Naive thymus-derived CD4-positive, alpha-beta T cell (primary cell): ENCODE results near the gene LOXL3. TPM values are rescaled to one million over a fixed set of nuclear protein-coding genes. Genes with fewer than 3 reads are reported as not detected.

Experiments
- ATAC-seq: fragments of 150-1000 bp; cut with Tn5 transposase; 2 replicates; pipeline ENCODE4 v1.10.0; 2021; ENCODE audit warnings: mild to moderate bottlenecking, moderate library complexity
- CTCF ChIA-PET: fragments of 350-600 bp; sonication (Branson Sonifier 250); formaldehyde crosslinking; loops from one replicate; lab custom pipeline; 2021; ENCODE audit warnings: antibody characterized with exemption; lab: Charles Lee
- POLR2A ChIA-PET: fragments of 350-600 bp; sonication (Branson Sonifier 250); formaldehyde crosslinking; loops from one replicate; lab custom pipeline; 2021; ENCODE audit warnings: antibody characterized with exemption, inconsistent platforms; lab: Charles Lee
- DNase-seq, 9 donors: peaks; one replicate each; pipeline versions ENCODE4 v3.0.0 to v3.0.0-alpha.2; 2020 to 2022; ENCODE audit warnings: mixed read lengths in 1 of 9
- H3K27ac ChIP-seq: one replicate; pipeline ENCODE4 v1.7.0; 2013; ENCODE audit warnings: mild to moderate bottlenecking, low read depth, low read length, moderate library complexity
- H3K27me3 ChIP-seq, 2 donors: one replicate each; pipeline ENCODE4 v1.7.0; 2013; ENCODE audit warnings: low read length in 2 of 2, mild to moderate bottlenecking in 2 of 2, moderate library complexity in 2 of 2; ENCODE audit not compliant: control insufficient read depth in 2 of 2, insufficient read depth in 2 of 2
- H3K36me3 ChIP-seq, 3 experiments: 1 replicate in 2 of 3; 2 replicates in 1 of 3; pipeline ENCODE4 v1.7.0; 2013; ENCODE audit warnings: low read length in 3 of 3, mild to moderate bottlenecking in 3 of 3, moderate library complexity in 1 of 3; ENCODE audit not compliant: insufficient read depth in 3 of 3, control insufficient read depth in 2 of 3
- H3K4me1 ChIP-seq, 2 donors: one replicate each; pipeline ENCODE4 v1.7.0; 2013; ENCODE audit warnings: low read length in 2 of 2, mild to moderate bottlenecking in 2 of 2, moderate library complexity in 1 of 2; ENCODE audit not compliant: control insufficient read depth in 2 of 2, insufficient read depth in 2 of 2
- H3K4me3 ChIP-seq: 2 replicates; pipeline ENCODE4 v1.7.0; 2013; ENCODE audit warnings: mild to moderate bottlenecking, low read length
- H3K9me3 ChIP-seq, 3 experiments: 1 replicate in 2 of 3; 2 replicates in 1 of 3; pipeline ENCODE4 v1.7.0; 2013; ENCODE audit warnings: low read length in 3 of 3; ENCODE audit not compliant: control insufficient read depth in 2 of 3
- H3K27ac Mint-ChIP-seq, 9 donors: one replicate each; pipeline ENCODE4 v1.8.0; 2020 to 2022; ENCODE audit warnings: mixed read lengths in 9 of 9, mild to moderate bottlenecking in 8 of 9, moderate library complexity in 5 of 9, inconsistent platforms in 2 of 9
- H3K27me3 Mint-ChIP-seq, 5 donors: one replicate each; pipeline ENCODE4 v1.8.0; 2021 to 2022; ENCODE audit warnings: mixed read lengths in 5 of 5, mild to moderate bottlenecking in 1 of 5
- H3K36me3 Mint-ChIP-seq, 5 donors: one replicate each; pipeline ENCODE4 v1.8.0; 2020 to 2022; ENCODE audit warnings: mixed read lengths in 5 of 5, mild to moderate bottlenecking in 3 of 5, inconsistent platforms in 1 of 5
- H3K4me1 Mint-ChIP-seq, 7 donors: one replicate each; pipeline ENCODE4 v1.8.0; 2020 to 2022; ENCODE audit warnings: mixed read lengths in 7 of 7, mild to moderate bottlenecking in 3 of 7, inconsistent platforms in 1 of 7
- H3K4me3 Mint-ChIP-seq, 10 donors: one replicate each; pipeline ENCODE4 v1.8.0; 2020 to 2022; ENCODE audit warnings: mild to moderate bottlenecking in 10 of 10, mixed read lengths in 10 of 10, moderate library complexity in 6 of 10, inconsistent platforms in 2 of 10
- H3K9me3 Mint-ChIP-seq, 11 donors: one replicate each; pipeline ENCODE4 v1.8.0; 2020 to 2022; ENCODE audit warnings: mixed read lengths in 11 of 11, mild to moderate bottlenecking in 4 of 11, inconsistent platforms in 1 of 11, moderate library complexity in 1 of 11
- intact Hi-C, 2 donors: fragments of 100-400 bp; cut with micrococcal nuclease; formaldehyde crosslinking; loops; one replicate each; pipeline ENCODE4 v1.15.1; 2023
- polyA plus RNA-seq, 2 donors: library from polyadenylated mRNA; unstranded; fragments of 300-500 nt; fragmentation: Illumina TruSeq; gene quantifications; one replicate each; pipeline ENCODE4 v1.2.3, GENCODE V29; 2021
- total RNA-seq, 6 experiments: library from RNA in 5 of 6; stranded (reverse) in 5 of 6; gene quantifications; 1 replicate in 5 of 6; 2 replicates in 1 of 6; pipeline ENCODE4 v1.2.3 and lab custom pipeline; 2021 to 2026

Gene LOXL3
- total and polyA plus RNA-seq, 7 experiments from 2014 or later: 0.17 to 6.9 (median 0.66) TPM; not detected in 1

GRCh38 chr2:74498500-74499266 lies 55.1 kb downstream of the LOXL3 start:
- POLR2A ChIA-PET: interaction anchor here (1.1 to 1.4 kb wide), 2 partner anchors 9 to 40 kb away, joined by 3 to 4 read pairs; partner anchors contain the start of genes PCGF1 and WBP1
- DNase-seq (peak in 2 of 9 donors; percentile 29 to 37), ATAC-seq (peak; percentile 52)
- Histone ChIP-seq H3K27me3 (peaks cover 4 to 33% of the 10 kb centered on the region in 2 donors), H3K4me1 (peaks cover 13 to 35% of the 10 kb centered on the region in 2 donors), H3K9me3 (no peaks in the 10 kb centered on the region), H3K4me3 (peak overlapping the region; percentile 61), H3K27ac (no peak overlapping the region), H3K36me3 (peaks cover 0 to 8% (median 0%) of the 10 kb centered on the region in 3 experiments)
- H3K27ac Mint-ChIP-seq: peak overlapping the region in 4 of 9 donors; percentile 3 to 85 (median 33)
- no peaks in the 10 kb centered on the region for H3K9me3 Mint-ChIP-seq
- CTCF ChIA-PET: no interaction called here
- intact Hi-C loops: loop anchor here in 1 of 2 donors (1.0 to 2.0 kb wide), 3 partner anchors 9 to 31 kb away; partner anchors contain the start of genes AUP1, HTRA2, PCGF1 and TLX2
- H3K4me1 Mint-ChIP-seq: peaks cover 20 to 45% (median 37%) of the 10 kb centered on the region in 7 donors
- H3K36me3 Mint-ChIP-seq: peaks cover 2 to 12% (median 8%) of the 10 kb centered on the region in 5 donors
- H3K4me3 Mint-ChIP-seq: peak overlapping the region; percentile 63 to 97 (median 86)
- peaks cover 39 to 58% (median 47%) of the 10 kb centered on the region in 5 donors for H3K27me3 Mint-ChIP-seq

- H3K27me3 ChIP-seq: peaks cover 4 to 33% of the 10 kb centered on the region in 2 donors
- peak overlapping the region; percentile 61 for H3K4me3 ChIP-seq
- H3K27me3 Mint-ChIP-seq: peaks cover 39 to 53% (median 42%) of the 10 kb centered on the region in 5 donors
- CTCF ChIA-PET: no interaction called here
- peaks cover 19 to 38% (median 30%) of the 10 kb centered on the region in 7 donors for H3K4me1 Mint-ChIP-seq
- intact Hi-C loops: loop anchor here in 1 of 2 donors (1.0 to 2.0 kb wide), 3 partner anchors 9 to 31 kb away; partner anchors contain the start of genes AUP1, HTRA2, PCGF1 and TLX2
- H3K9me3 ChIP-seq: no peaks in the 10 kb centered on the region
- peaks cover 4 to 20% (median 11%) of the 10 kb centered on the region in 5 donors for H3K36me3 Mint-ChIP-seq
- H3K4me1 ChIP-seq: peaks cover 8 to 29% of the 10 kb centered on the region in 2 donors
- peaks cover 0 to 16% (median 0%) of the 10 kb centered on the region in 3 experiments for H3K36me3 ChIP-seq
- DNase-seq (peak in 1 of 9 donors; percentile 40), ATAC-seq (peak; percentile 41)
- peak overlapping the region; percentile 63 to 97 (median 86) for H3K4me3 Mint-ChIP-seq
- peak overlapping the region in 5 of 9 donors; percentile 3 to 85 (median 40) for H3K27ac Mint-ChIP-seq
- H3K9me3 Mint-ChIP-seq: no peaks in the 10 kb centered on the region
- POLR2A ChIA-PET: interaction anchor here (0.6 to 1.2 kb wide), 3 partner anchors 9 to 155 kb away, joined by 3 to 4 read pairs (median 3); partner anchors contain the start of genes PCGF1 and WBP1
- no peak overlapping the region for H3K27ac ChIP-seq
These were observed 55.8 kb downstream of the LOXL3 start for GRCh38 chr2:74497777-74498499.

GRCh38 chr2:74496997-74497776 lies 56.6 kb downstream of the LOXL3 start:
- peaks cover 0 to 26% of the 10 kb centered on the region in 2 donors for H3K27me3 ChIP-seq
- H3K27me3 Mint-ChIP-seq: peaks cover 33 to 46% (median 35%) of the 10 kb centered on the region in 5 donors
- no peak overlapping the region for H3K27ac ChIP-seq

GRCh38 chr2:74495440-74495839 lies 58.3 kb downstream of the LOXL3 start:
- Histone ChIP-seq H3K9me3 (no peaks in the 10 kb centered on the region), H3K27me3 (peaks cover 0 to 22% of the 10 kb centered on the region in 2 donors), H3K36me3 (peaks cover 4 to 41% (median 5%) of the 10 kb centered on the region in 3 experiments), H3K4me3 (no peak overlapping the region), H3K4me1 (peaks cover 8 to 21% of the 10 kb centered on the region in 2 donors), H3K27ac (no peak overlapping the region)
- H3K9me3 Mint-ChIP-seq: no peaks in the 10 kb centered on the region
- POLR2A ChIA-PET: no interaction called here
- H3K27ac Mint-ChIP-seq: peak overlapping the region in 1 of 9 donors; percentile 55
- ATAC-seq (no peak), DNase-seq (no peak)
- intact Hi-C loops: no loop called here
- H3K36me3 Mint-ChIP-seq: peaks cover 11 to 39% (median 16%) of the 10 kb centered on the region in 5 donors
- no peak overlapping the region for H3K4me3 Mint-ChIP-seq
- peaks cover 18 to 29% (median 20%) of the 10 kb centered on the region in 5 donors for H3K27me3 Mint-ChIP-seq
- peaks cover 15 to 24% (median 20%) of the 10 kb centered on the region in 7 donors for H3K4me1 Mint-ChIP-seq
- CTCF ChIA-PET: no interaction called here

More at GRCh38 chr2:74496997-74497776, 56.6 kb downstream of the LOXL3 start:
- Mint-ChIP-seq H3K4me1 (peaks cover 16 to 30% (median 22%) of the 10 kb centered on the region in 7 donors), H3K4me3 (peak overlapping the region; percentile 63 to 97 (median 86)), H3K36me3 (peaks cover 4 to 25% (median 11%) of the 10 kb centered on the region in 5 donors), H3K27ac (peak overlapping the region in 2 of 9 donors; percentile 13 to 59), H3K9me3 (no peaks in the 10 kb centered on the region)
- Histone ChIP-seq H3K4me3 (peak overlapping the region; percentile 61), H3K9me3 (no peaks in the 10 kb centered on the region), H3K4me1 (peaks cover 8 to 21% of the 10 kb centered on the region in 2 donors), H3K36me3 (peaks cover 0 to 23% (median 0%) of the 10 kb centered on the region in 3 experiments)
- DNase-seq (no peak), ATAC-seq (no peak)
- ChIA-PET CTCF (no interaction called here), POLR2A (interaction anchor here (0.6 to 1.2 kb wide), 4 partner anchors 10 to 156 kb away, joined by 3 to 4 read pairs (median 3); partner anchors contain the start of genes HTRA2, PCGF1 and WBP1)
- intact Hi-C loops: no loop called here

GRCh38 chr2:74493546-74493945 lies 60.2 kb downstream of the LOXL3 start:
- DNase-seq (no peak), ATAC-seq (no peak)
- Mint-ChIP-seq H3K4me1 (peaks cover 5 to 15% (median 9%) of the 10 kb centered on the region in 7 donors), H3K27ac (no peak overlapping the region), H3K9me3 (peaks cover 0 to 2% (median 0%) of the 10 kb centered on the region in 11 donors), H3K4me3 (no peak overlapping the region), H3K36me3 (peaks cover 14 to 52% (median 23%) of the 10 kb centered on the region in 5 donors), H3K27me3 (peaks cover 5 to 12% (median 7%) of the 10 kb centered on the region in 5 donors)
- intact Hi-C loops: no loop called here
- H3K4me1 ChIP-seq: peaks cover 2 to 11% of the 10 kb centered on the region in 2 donors
- H3K4me3 ChIP-seq: no peak overlapping the region
- peaks cover 5 to 59% (median 8%) of the 10 kb centered on the region in 3 experiments for H3K36me3 ChIP-seq
- H3K27ac ChIP-seq: no peak overlapping the region
- H3K27me3 ChIP-seq: peaks cover 0 to 7% of the 10 kb centered on the region in 2 donors
- ChIA-PET POLR2A (interaction anchor here (0.9 to 1.5 kb wide), 2 partner anchors 10 to 23 kb away, joined by 3 to 4 read pairs; partner anchors contain the start of genes CCDC142 and TTC31), CTCF (interaction anchor here (1.8 kb wide), 1 partner anchor 11 kb away, joined by 5 read pairs; the partner anchor contains the start of gene CCDC142)
- no peaks in the 10 kb centered on the region for H3K9me3 ChIP-seq
